ENCODE results near the gene NDUFB8. TPM values are rescaled to one million over a fixed set of nuclear protein-coding genes. Genes with fewer than 3 reads are reported as not detected.

NDUFB8 gene
- total and polyA plus RNA-seq, 10 of the 15 experiments (the other 5 are each of a cell fraction or from before 2014, with no cell fraction given) = 180 to 572 (median 382) TPM

- TF ChIP-seq PRDM15 (CRISPR knock-in tag; IDR thresholded peaks at IDR 0.05) (no peak), ZZZ3 (IDR thresholded peaks at IDR 0.05; ENCODE audit: control insufficient read depth, insufficient read length, low read depth) (no peak), E2F8 (IDR thresholded peaks at IDR 0.05; ENCODE audit: low read depth, partially characterized antibody) (no peak), ZNF207 (IDR thresholded peaks at IDR 0.05; ENCODE audit: borderline replicate concordance) (no peak), SMC3 (IDR thresholded peaks at IDR 0.05; ENCODE audit: borderline replicate concordance, low read length) (peak; percentile 38), GABPA (IDR thresholded peaks at IDR 0.05; ENCODE audit: low read depth) (no peak), TBL1XR1 (IDR thresholded peaks at IDR 0.05; ENCODE audit: low read depth, low read length) (no peak), ATF3 (IDR thresholded peaks at IDR 0.05; ENCODE audit: borderline replicate concordance, extremely low read depth, low read depth, low read length) (no peak), PBX3 (IDR thresholded peaks at IDR 0.05; ENCODE audit: insufficient replicate concordance, low read depth, low read length) (no peak)
These were observed 20.9 kb downstream of the NDUFB8 start (continued) for GRCh38 chr10:100508691-100509150.

All from GM12878 (cell line).